ENCODE measurements around the gene WDR72. TPM values are rescaled to one million over a fixed set of nuclear protein-coding genes. Genes with fewer than 3 reads are reported as not detected.

The WDR72 gene
- total and polyA plus RNA-seq, 2 of the 13 experiments (the other 11 are each of a cell fraction or from before 2014, with no cell fraction given): 0.21 to 0.60 TPM

- no peak overlapping the region for H2AFZ ChIP-seq (ENCODE audit: low read length)
- no peak overlapping the region for H3K4me3 ChIP-seq (replicated peaks in 1 of 3; ENCODE audit: insufficient read depth in 1 of 3, low read depth in 2 of 3, low read length in 3 of 3)
- H3K9ac ChIP-seq (ENCODE audit: insufficient read depth, low read depth, low read length): no peak overlapping the region
- POLR2A ChIA-PET: no interaction called here
- no peaks in the 10 kb centered on the region for H4K20me1 ChIP-seq (ENCODE audit: insufficient read depth, low read length)
- H3K36me3 ChIP-seq (replicated peaks in 1 of 2; ENCODE audit: control insufficient read depth in 1 of 2, insufficient read depth in 2 of 2, low read length in 2 of 2): no peaks in the 10 kb centered on the region
- ATAC-seq (no peak), DNase-seq (ENCODE audit: low spot score) (no peak), FAIRE-seq (no peak)
- in situ Hi-C loops (cut with HindIII; ENCODE audit: extremely low pct_ligation_motif_present, low pct_unique_long_range_greater_than_20kb) (no loop called here), intact Hi-C loops (cut with micrococcal nuclease; ENCODE audit: unreplicated experiment) (no loop called here)
- 17% methylated on average over 1 of the region's 1 CpG for WGBS (ENCODE audit: low lambda C conversion rate)
- no peaks in the 10 kb centered on the region for H3K9me3 ChIP-seq (ENCODE audit: low read length)
- H3K79me2 ChIP-seq (ENCODE audit: insufficient read depth, low read length): no peaks in the 10 kb centered on the region
- H3K4me2 ChIP-seq (ENCODE audit: low read depth, low read length): no peak overlapping the region
- no peak overlapping the region for H3K27ac ChIP-seq (ENCODE audit: extremely low read length, insufficient read depth, low read length)
- no peaks in the 10 kb centered on the region for H3K4me1 ChIP-seq (ENCODE audit: insufficient read depth, low read length)
- CTCF ChIA-PET (ENCODE audit: low intra/inter-chr PET ratio, low total read pairs): no interaction called here
- no TSS peak for BruUV-seq (replicated peaks)
- peaks cover 0 to 6% of the 10 kb centered on the region in 2 experiments; a peak in 1 of 5 replicates for H3K27me3 ChIP-seq (ENCODE audit: control insufficient read depth in 1 of 2, insufficient read depth in 2 of 2, low read length in 2 of 2)
- TF ChIP-seq ARID5B (CRISPR knock-in tag; IDR thresholded peaks at IDR 0.05) (no peak), POLR2AphosphoS2 (IDR thresholded peaks at IDR 0.05; ENCODE audit: low read depth, low read length) (no peak), ZNF333 (CRISPR knock-in tag; IDR thresholded peaks at IDR 0.05; ENCODE audit: borderline replicate concordance) (no peak), KDM6A (CRISPR knock-in tag; IDR thresholded peaks at IDR 0.05; ENCODE audit: low read depth) (no peak), ZNF142 (CRISPR knock-in tag; IDR thresholded peaks at IDR 0.05) (no peak), GZF1 (CRISPR knock-in tag; IDR thresholded peaks at IDR 0.05) (no peak), ATF7 (IDR thresholded peaks at IDR 0.05) (peak; percentile 98), ATF7 (CRISPR knock-in tag; IDR thresholded peaks at IDR 0.05) (no peak), MTF1 (CRISPR knock-in tag; IDR thresholded peaks at IDR 0.05) (no peak), CENPT (CRISPR knock-in tag; IDR thresholded peaks at IDR 0.05; ENCODE audit: low read depth) (no peak), ZFP36 (IDR thresholded peaks at IDR 0.05; ENCODE audit: borderline replicate concordance, low read depth, low read length, partially characterized antibody) (no peak), HOXD1 (CRISPR knock-in tag; IDR thresholded peaks at IDR 0.05) (no peak), CREB1 (IDR thresholded peaks at IDR 0.05) (peak; percentile 78), CREB1 (CRISPR knock-in tag; IDR thresholded peaks at IDR 0.05) (no peak), HMG20B (CRISPR knock-in tag; conservative IDR thresholded peaks at IDR 0.05) (no peak), RXRA (CRISPR knock-in tag; IDR thresholded peaks at IDR 0.05) (no peak)
Measured at GRCh38 chr15:53753813-53754212, 5.7 kb downstream of the WDR72 start.

Data from HepG2 (cell line).